Raji (cell line): ENCODE measurements around the gene TCEAL8.

Source experiments
- POLR2A ChIP-seq: IDR thresholded peaks from 2 replicates; pipeline ENCODE4 v1.6.1; 2011; ENCODE audit warnings: low read depth, low read length, control low read depth; ENCODE audit not compliant: insufficient read depth

The TCEAL8 gene

GRCh38 chrX:103254921-103255493, at the start of gene TCEAL8:
Gene TCEAL8 (minus strand): TSS chrX:103255155. CDS start chrX:103253979, 1,176 bp downstream.
- no peak for TF ChIP-seq POLR2A

GRCh38 chrX:103304705-103305104, 49.8 kb upstream of the TCEAL8 start:
- TF ChIP-seq POLR2A: no peak

GRCh38 chrX:103293118-103293517, 38.2 kb upstream of the TCEAL8 start:
- TF ChIP-seq POLR2A: no peak

GRCh38 chrX:103279624-103280023, 24.7 kb upstream of the TCEAL8 start:
- TF ChIP-seq POLR2A: no peak

- TF ChIP-seq POLR2A: no peak
Measured at GRCh38 chrX:103276581-103277002, 21.6 kb upstream of the TCEAL8 start, which contains the start of gene TCEAL5. Gene TCEAL5 (minus strand): TSS chrX:103276750. CDS start chrX:103274563, 2,187 bp downstream.

GRCh38 chrX:103275947-103276567, 21.1 kb upstream of the TCEAL8 start:
- TF ChIP-seq POLR2A: no peak

GRCh38 chrX:103274284-103274683, 19.3 kb upstream of the TCEAL8 start:
- no peak for TF ChIP-seq POLR2A

GRCh38 chrX:103258275-103258674, 3.3 kb upstream of the TCEAL8 start:
- no peak for TF ChIP-seq POLR2A

- no peak for TF ChIP-seq POLR2A
Measured at GRCh38 chrX:103256651-103257050, 1.7 kb upstream of the TCEAL8 start.

- TF ChIP-seq POLR2A: no peak
Measured at GRCh38 chrX:103254171-103254824, 657 bp downstream of the TCEAL8 start.

GRCh38 chrX:103253608-103254007, 1.3 kb downstream of the TCEAL8 start:
- TF ChIP-seq POLR2A: no peak

GRCh38 chrX:103250977-103251376, 4.0 kb downstream of the TCEAL8 start:
- no peak for TF ChIP-seq POLR2A

- no peak for TF ChIP-seq POLR2A
Measured at GRCh38 chrX:103249805-103250204, 5.2 kb downstream of the TCEAL8 start.

- TF ChIP-seq POLR2A: no peak
Measured at GRCh38 chrX:103248553-103248952, 6.4 kb downstream of the TCEAL8 start.

- no peak for TF ChIP-seq POLR2A
Measured at GRCh38 chrX:103240155-103240554, 14.8 kb downstream of the TCEAL8 start.

- TF ChIP-seq POLR2A: no peak
Measured at GRCh38 chrX:103236296-103236695, 18.7 kb downstream of the TCEAL8 start.
